Measurements from ENCODE around the gene VAMP2. TPM values are rescaled to one million over a fixed set of nuclear protein-coding genes. Genes with fewer than 3 reads are reported as not detected.

The VAMP2 gene
- total RNA-seq, 6 experiments from 2014 or later: 4.4 to 18.6 (median 13.2) TPM

DNA sequence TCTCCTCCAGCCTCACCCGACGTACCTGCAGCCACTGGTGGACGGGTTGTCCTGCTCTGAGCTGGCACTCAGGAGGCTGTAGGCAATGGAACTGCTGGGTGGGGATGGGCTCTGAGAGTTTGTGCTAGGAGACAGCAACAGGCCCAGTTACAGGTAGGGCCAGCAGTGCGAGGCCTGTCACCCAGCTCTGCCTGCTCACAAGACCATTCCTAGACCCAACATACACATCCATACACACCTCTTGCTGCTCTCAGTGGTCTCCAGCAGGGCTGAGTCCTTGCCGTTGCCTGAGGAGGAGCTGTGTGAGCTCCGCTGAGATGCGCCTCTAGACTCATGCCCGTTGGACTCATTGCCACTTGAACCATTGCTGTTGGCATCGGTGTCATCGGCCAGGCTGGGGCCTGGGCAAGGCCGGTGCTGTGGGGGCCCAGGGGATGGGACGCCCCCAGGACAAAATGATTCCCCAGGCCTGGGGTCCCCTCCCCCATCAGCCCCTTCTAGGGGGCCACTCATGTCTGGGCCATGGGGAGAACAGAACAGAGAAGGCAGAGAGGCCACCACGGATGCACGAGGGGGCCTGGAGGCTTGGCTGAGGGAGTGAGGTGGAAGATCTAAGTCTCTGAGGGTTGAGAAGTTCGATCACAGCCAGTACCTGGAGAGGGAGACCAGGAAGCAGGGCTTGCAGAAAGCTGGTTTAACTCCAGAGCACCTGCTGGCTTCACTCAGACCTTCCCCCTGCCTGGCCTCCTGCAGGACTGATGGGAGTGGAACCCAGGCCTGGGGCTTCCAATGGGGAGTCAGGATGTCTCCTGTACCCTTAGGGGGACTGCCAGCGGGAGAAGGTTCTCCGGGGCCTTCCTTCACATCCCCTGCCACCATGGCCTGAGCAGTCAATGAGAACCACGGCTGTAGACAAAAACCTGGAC, 12.3 kb downstream of the VAMP2 start:
- TF ChIP-seq, protein P1, sequence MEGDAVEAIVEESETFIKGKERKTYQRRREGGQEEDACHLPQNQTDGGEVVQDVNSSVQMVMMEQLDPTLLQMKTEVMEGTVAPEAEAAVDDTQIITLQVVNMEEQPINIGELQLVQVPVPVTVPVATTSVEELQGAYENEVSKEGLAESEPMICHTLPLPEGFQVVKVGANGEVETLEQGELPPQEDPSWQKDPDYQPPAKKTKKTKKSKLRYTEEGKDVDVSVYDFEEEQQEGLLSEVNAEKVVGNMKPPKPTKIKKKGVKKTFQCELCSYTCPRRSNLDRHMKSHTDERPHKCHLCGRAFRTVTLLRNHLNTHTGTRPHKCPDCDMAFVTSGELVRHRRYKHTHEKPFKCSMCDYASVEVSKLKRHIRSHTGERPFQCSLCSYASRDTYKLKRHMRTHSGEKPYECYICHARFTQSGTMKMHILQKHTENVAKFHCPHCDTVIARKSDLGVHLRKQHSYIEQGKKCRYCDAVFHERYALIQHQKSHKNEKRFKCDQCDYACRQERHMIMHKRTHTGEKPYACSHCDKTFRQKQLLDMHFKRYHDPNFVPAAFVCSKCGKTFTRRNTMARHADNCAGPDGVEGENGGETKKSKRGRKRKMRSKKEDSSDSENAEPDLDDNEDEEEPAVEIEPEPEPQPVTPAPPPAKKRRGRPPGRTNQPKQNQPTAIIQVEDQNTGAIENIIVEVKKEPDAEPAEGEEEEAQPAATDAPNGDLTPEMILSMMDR (IDR thresholded peaks at IDR 0.05): no peak
- TF ChIP-seq POLR2A (IDR thresholded peaks at IDR 0.05): no peak
- Histone ChIP-seq H3K4me3 (peak overlapping the region; percentile 62 to 94 (median 65)), H3K27me3 (no peaks in the 10 kb centered on the region), H3K4me1 (peaks cover 0 to 27% (median 9%) of the 10 kb centered on the region in 4 donors), H3K27ac (peak overlapping the region; percentile 99 to 100 (median 100)), H3K36me3 (peaks cover 21 to 60% (median 47%) of the 10 kb centered on the region in 4 donors), H3K9me3 (no peaks in the 10 kb centered on the region)
- WGBS (ENCODE audit: insufficient coverage, low coverage, low lambda C conversion rate, missing lambda C conversion rate): 23% methylated on average over 2 of the region's 18 CpGs
- DNase-seq (no peak), ATAC-seq (no peak)
- intact Hi-C loops (cut with DNase I): no loop called here

DNA sequence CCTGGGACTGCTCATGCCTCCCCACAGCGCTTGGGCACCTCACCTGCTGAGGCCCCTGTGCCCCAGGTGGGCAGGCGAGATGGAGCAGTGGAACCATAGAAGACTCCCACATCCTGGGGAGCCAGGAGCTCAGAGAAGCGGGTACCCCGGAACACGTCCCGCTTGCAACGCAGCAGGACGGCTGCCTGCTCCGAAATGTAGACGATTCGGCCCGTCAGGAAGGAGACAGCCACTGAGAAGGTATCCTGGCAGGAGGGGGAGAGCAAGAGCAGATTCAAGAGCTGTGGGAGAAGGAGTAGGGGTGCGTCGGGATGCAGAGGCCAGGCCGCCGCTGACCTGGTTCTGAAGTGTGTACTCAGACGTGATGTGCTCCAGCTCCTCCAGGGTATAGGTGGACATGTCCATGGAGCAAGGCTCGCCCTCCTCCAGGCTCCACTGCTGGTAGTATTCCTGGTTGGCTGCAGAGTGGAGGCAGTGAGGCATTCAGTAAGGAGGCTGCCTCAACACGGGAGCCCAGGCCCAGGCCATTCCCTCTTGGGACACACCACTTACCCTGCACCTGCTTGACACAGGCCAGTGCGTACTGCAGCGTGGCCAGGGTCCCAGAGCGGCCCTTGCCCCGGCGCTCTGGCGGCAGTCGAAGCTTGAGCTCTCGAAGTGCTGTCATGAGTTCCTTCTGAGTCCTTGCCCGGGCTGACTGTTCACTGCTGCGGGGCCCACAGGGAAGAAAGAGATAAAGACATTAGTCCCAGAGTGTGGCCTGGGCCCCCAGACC, 13.1 kb downstream of the VAMP2 start:
- no peak for TF ChIP-seq POLR2A (IDR thresholded peaks at IDR 0.05)
- TF ChIP-seq, protein P1 (IDR thresholded peaks at IDR 0.05): no peak
- no peaks in the 10 kb centered on the region for H3K9me3 ChIP-seq
- DNase-seq (peak in 1 of 3 donors; percentile 46), ATAC-seq (no peak)
- WGBS (ENCODE audit: insufficient coverage, low coverage, low lambda C conversion rate, missing lambda C conversion rate): 96% methylated on average over 10 of the region's 29 CpGs
- H3K4me3 ChIP-seq: no peak overlapping the region
- H3K36me3 ChIP-seq: peaks cover 21 to 69% (median 55%) of the 10 kb centered on the region in 4 donors
- intact Hi-C loops (cut with DNase I): no loop called here
- H3K27ac ChIP-seq: no peak overlapping the region
- H3K4me1 ChIP-seq: peaks cover 0 to 27% (median 9%) of the 10 kb centered on the region in 4 donors
- H3K27me3 ChIP-seq: no peaks in the 10 kb centered on the region

DNA sequence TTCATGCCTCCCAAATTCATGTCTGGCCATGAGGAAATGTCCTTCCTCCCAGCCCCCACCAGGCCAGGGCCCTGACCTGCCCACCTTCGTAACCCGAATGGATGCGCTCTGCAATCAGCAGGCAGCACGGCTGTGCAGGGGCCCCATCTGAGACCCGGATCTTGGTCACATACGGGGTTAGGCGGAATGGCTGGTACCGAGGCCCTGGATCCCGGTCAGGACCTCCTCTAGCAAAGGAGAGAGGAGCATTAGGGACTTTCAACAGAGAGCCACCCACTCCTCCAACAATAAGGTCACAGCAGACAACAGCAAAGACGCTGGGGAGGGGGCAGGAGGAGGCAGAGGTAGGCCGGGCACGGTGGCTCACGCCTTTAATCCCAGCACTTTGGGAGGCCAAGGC, 14.2 kb downstream of the VAMP2 start:
- WGBS (ENCODE audit: insufficient coverage, low coverage, low lambda C conversion rate, missing lambda C conversion rate): 86% methylated on average over 10 of the region's 13 CpGs
- TF ChIP-seq, protein P1 (IDR thresholded peaks at IDR 0.05): no peak
- TF ChIP-seq POLR2A (IDR thresholded peaks at IDR 0.05): no peak
- DNase-seq: no peak
- Histone ChIP-seq H3K27ac (no peak overlapping the region), H3K9me3 (no peaks in the 10 kb centered on the region), H3K36me3 (peaks cover 27 to 79% (median 64%) of the 10 kb centered on the region in 4 donors), H3K4me3 (no peak overlapping the region), H3K4me1 (peaks cover 0 to 27% (median 9%) of the 10 kb centered on the region in 4 donors), H3K27me3 (no peaks in the 10 kb centered on the region)
- intact Hi-C loops (cut with DNase I): no loop called here
- ATAC-seq: no peak

DNA sequence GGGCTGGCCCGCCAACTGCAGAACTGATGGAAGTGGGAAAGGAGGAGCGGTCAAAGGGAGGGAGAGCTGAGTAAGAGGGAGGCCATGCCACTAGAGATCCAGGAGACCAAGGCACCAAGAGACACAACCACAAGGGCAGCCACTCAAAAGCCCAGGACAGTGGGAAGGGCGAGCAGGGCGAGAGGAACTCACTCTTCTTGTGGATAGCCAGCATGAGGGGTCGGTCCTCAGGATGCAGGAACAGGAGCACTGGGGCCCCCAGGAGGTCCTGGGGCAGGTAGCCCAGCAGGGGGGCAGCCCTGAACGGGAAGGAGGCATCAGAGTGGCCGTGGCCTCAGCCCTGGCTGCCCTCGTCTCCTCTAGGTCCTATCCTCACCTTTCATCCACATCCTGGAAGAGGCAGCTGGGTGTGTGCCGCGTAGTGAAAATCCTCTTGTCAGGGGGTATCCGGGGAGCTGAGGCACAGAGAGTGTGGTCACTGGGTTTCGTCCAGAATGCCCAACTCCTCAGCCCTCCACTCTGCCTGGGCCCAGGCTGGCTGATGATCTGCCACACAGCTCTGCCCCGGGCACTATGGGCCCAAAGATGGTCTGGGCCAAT, 14.8 kb downstream of the VAMP2 start:
- intact Hi-C loops (cut with DNase I): no loop called here
- Histone ChIP-seq H3K27ac (no peak overlapping the region), H3K9me3 (no peaks in the 10 kb centered on the region), H3K4me1 (peaks cover 0 to 20% (median 6%) of the 10 kb centered on the region in 4 donors), H3K4me3 (no peak overlapping the region), H3K27me3 (no peaks in the 10 kb centered on the region), H3K36me3 (peaks cover 30 to 80% (median 69%) of the 10 kb centered on the region in 4 donors)
- no CpG with 5 or more reads among the region's 13 CpGs for WGBS (ENCODE audit: insufficient coverage, low coverage, low lambda C conversion rate, missing lambda C conversion rate)
- no peak for ATAC-seq
- DNase-seq: no peak
- TF ChIP-seq, protein P1 (IDR thresholded peaks at IDR 0.05): no peak
- no peak for TF ChIP-seq POLR2A (IDR thresholded peaks at IDR 0.05)
